Measurements from ENCODE around the gene IL1F10.

The IL1F10 gene

GRCh38 chr2:113067681-113068080 lies at the start of gene IL1F10:
TSS of gene IL1F10 (plus strand) at chr2:113067970. CDS start at chr2:113072739, 4,769 bp downstream.
- H3K27ac ChIP-seq (ENCODE audit: poor library complexity, severe bottlenecking) = peak within 1 kb of the TSS; percentile 41
- H3K36me3 ChIP-seq (ENCODE audit: low read depth) = no peaks in the 10 kb centered on the region
- no peak for ATAC-seq (ENCODE audit: low read depth)
- TF ChIP-seq CTCF (IDR thresholded peaks at IDR 0.05; ENCODE audit: poor library complexity, severe bottlenecking) = no peak
- no peaks in the 10 kb centered on the region for H3K27me3 ChIP-seq (ENCODE audit: insufficient read depth, poor library complexity, severe bottlenecking)
- H3K4me1 ChIP-seq (ENCODE audit: insufficient read depth, poor library complexity, severe bottlenecking) = peaks cover 30% of the 10 kb centered on the region
- H3K9me3 ChIP-seq (ENCODE audit: severe bottlenecking) = no peaks in the 10 kb centered on the region
- H3K4me3 ChIP-seq (ENCODE audit: severe bottlenecking) = no peak within 1 kb of the TSS
- DNase-seq (ENCODE audit: low spot score) = no peak

GRCh38 chr2:113018509-113018908 lies 49.3 kb upstream of the IL1F10 start:
- Histone ChIP-seq H3K4me1 (ENCODE audit: insufficient read depth, poor library complexity, severe bottlenecking) (no peaks in the 10 kb centered on the region), H3K9me3 (ENCODE audit: severe bottlenecking) (no peaks in the 10 kb centered on the region), H3K27me3 (ENCODE audit: insufficient read depth, poor library complexity, severe bottlenecking) (no peaks in the 10 kb centered on the region), H3K4me3 (ENCODE audit: severe bottlenecking) (no peak overlapping the region), H3K36me3 (ENCODE audit: low read depth) (no peaks in the 10 kb centered on the region), H3K27ac (ENCODE audit: poor library complexity, severe bottlenecking) (no peak overlapping the region)
- no peak for TF ChIP-seq CTCF (IDR thresholded peaks at IDR 0.05; ENCODE audit: poor library complexity, severe bottlenecking)
- DNase-seq (ENCODE audit: low spot score) = no peak
- ATAC-seq (ENCODE audit: low read depth) = no peak

- ATAC-seq (ENCODE audit: low read depth) (no peak), DNase-seq (ENCODE audit: low spot score) (no peak)
- Histone ChIP-seq H3K27me3 (ENCODE audit: insufficient read depth, poor library complexity, severe bottlenecking) (no peaks in the 10 kb centered on the region), H3K4me3 (ENCODE audit: severe bottlenecking) (no peak overlapping the region), H3K36me3 (ENCODE audit: low read depth) (no peaks in the 10 kb centered on the region), H3K9me3 (ENCODE audit: severe bottlenecking) (no peaks in the 10 kb centered on the region), H3K27ac (ENCODE audit: poor library complexity, severe bottlenecking) (no peak overlapping the region), H3K4me1 (ENCODE audit: insufficient read depth, poor library complexity, severe bottlenecking) (no peaks in the 10 kb centered on the region)
- TF ChIP-seq CTCF (IDR thresholded peaks at IDR 0.05; ENCODE audit: poor library complexity, severe bottlenecking) = no peak
Measured at GRCh38 chr2:113021312-113021711, 46.5 kb upstream of the IL1F10 start.

GRCh38 chr2:113024764-113025163 lies 43.0 kb upstream of the IL1F10 start:
- H3K4me3 ChIP-seq (ENCODE audit: severe bottlenecking) = no peak overlapping the region
- no peaks in the 10 kb centered on the region for H3K36me3 ChIP-seq (ENCODE audit: low read depth)
- DNase-seq (ENCODE audit: low spot score) = no peak
- H3K27ac ChIP-seq (ENCODE audit: poor library complexity, severe bottlenecking) = no peak overlapping the region
- H3K4me1 ChIP-seq (ENCODE audit: insufficient read depth, poor library complexity, severe bottlenecking) = no peaks in the 10 kb centered on the region
- TF ChIP-seq CTCF (IDR thresholded peaks at IDR 0.05; ENCODE audit: poor library complexity, severe bottlenecking) = no peak
- no peak for ATAC-seq (ENCODE audit: low read depth)
- peaks cover 17% of the 10 kb centered on the region for H3K27me3 ChIP-seq (ENCODE audit: insufficient read depth, poor library complexity, severe bottlenecking)
- no peaks in the 10 kb centered on the region for H3K9me3 ChIP-seq (ENCODE audit: severe bottlenecking)

GRCh38 chr2:113025737-113026136 lies 42.0 kb upstream of the IL1F10 start:
- TF ChIP-seq CTCF (IDR thresholded peaks at IDR 0.05; ENCODE audit: poor library complexity, severe bottlenecking) = no peak
- H3K4me1 ChIP-seq (ENCODE audit: insufficient read depth, poor library complexity, severe bottlenecking) = no peaks in the 10 kb centered on the region
- no peak for DNase-seq (ENCODE audit: low spot score)
- H3K27me3 ChIP-seq (ENCODE audit: insufficient read depth, poor library complexity, severe bottlenecking) = peaks cover 17% of the 10 kb centered on the region
- no peak overlapping the region for H3K4me3 ChIP-seq (ENCODE audit: severe bottlenecking)
- no peaks in the 10 kb centered on the region for H3K36me3 ChIP-seq (ENCODE audit: low read depth)
- H3K9me3 ChIP-seq (ENCODE audit: severe bottlenecking) = no peaks in the 10 kb centered on the region
- ATAC-seq (ENCODE audit: low read depth) = no peak
- no peak overlapping the region for H3K27ac ChIP-seq (ENCODE audit: poor library complexity, severe bottlenecking)
